ENCODE measurements around the gene SGCG. TPM values are rescaled to one million over a fixed set of nuclear protein-coding genes. Genes with fewer than 3 reads are reported as not detected.

The SGCG gene
- polyA plus RNA-seq, 2 of the 4 experiments (the other 2 are of a cell fraction): 0.09 TPM; not detected in 1

- ATAC-seq (no peak), FAIRE-seq (no peak), DNase-seq (ENCODE audit: low read depth in 1 of 2, low spot score in 1 of 2) (no peak)
- POLR2A ChIA-PET: no interaction called here
- CTCF ChIA-PET: interaction anchor here (0.6 to 1.4 kb wide), 3 partner anchors 10 to 32 kb away, joined by 3 read pairs; no protein-coding TSS in a partner anchor
- no peak for TF ChIP-seq TP53 (CRISPR knock-in tag; IDR thresholded peaks at IDR 0.05)
- no peak for TF ChIP-seq JUNB (IDR thresholded peaks at IDR 0.05)
- TF ChIP-seq ZFP36 (IDR thresholded peaks at IDR 0.05; ENCODE audit: borderline replicate concordance, partially characterized antibody): no peak
- no peak for TF ChIP-seq CBX2 (IDR thresholded peaks at IDR 0.05; ENCODE audit: borderline replicate concordance, low read depth)
- H3K4me1 ChIP-seq: no peaks in the 10 kb centered on the region
- no peak overlapping the region for H3K27ac ChIP-seq
- no peaks in the 10 kb centered on the region for H3K9me3 ChIP-seq
- H3K4me3 ChIP-seq: no peak overlapping the region
- no peak overlapping the region for H3K4me2 ChIP-seq
- 47% methylated on average over 9 of the region's 12 CpGs for WGBS (ENCODE audit: missing lambda C conversion rate)
Observed at GRCh38 chr13:23146811-23147625, 33.8 kb upstream of the SGCG start.

- no peak for ATAC-seq
- Histone ChIP-seq H3K4me3 (no peak overlapping the region), H3K4me2 (no peak overlapping the region), H3K27ac (no peak overlapping the region), H3K4me1 (no peaks in the 10 kb centered on the region), H3K9me3 (no peaks in the 10 kb centered on the region)
- POLR2A ChIA-PET: no interaction called here
- TF ChIP-seq HOXB5 (CRISPR knock-in tag; IDR thresholded peaks at IDR 0.05): no peak
- TF ChIP-seq MAFK (IDR thresholded peaks at IDR 0.05; ENCODE audit: partially characterized antibody): no peak
- no peak for TF ChIP-seq KDM1A (IDR thresholded peaks at IDR 0.05; ENCODE audit: low read depth)
- no peak for TF ChIP-seq EHMT2 (IDR thresholded peaks at IDR 0.05; ENCODE audit: low read depth)
- TF ChIP-seq NR3C1 (IDR thresholded peaks at IDR 0.05): no peak
- TF ChIP-seq MYC (IDR thresholded peaks at IDR 0.05; ENCODE audit: borderline replicate concordance, low read length): no peak
- TF ChIP-seq FOXS1 (CRISPR knock-in tag; IDR thresholded peaks at IDR 0.05): no peak
- TF ChIP-seq ZNF302 (CRISPR knock-in tag; IDR thresholded peaks at IDR 0.05): no peak
- no peak for TF ChIP-seq HOXB13 (CRISPR knock-in tag; IDR thresholded peaks at IDR 0.05; ENCODE audit: low read depth)
- TF ChIP-seq RAD21 (conservative IDR thresholded peaks at IDR 0.05 in 1 of 2, IDR thresholded peaks at IDR 0.05 in 1 of 2): no peak
- TF ChIP-seq SREBF2 (IDR thresholded peaks at IDR 0.05): no peak
- TF ChIP-seq ELK1 (IDR thresholded peaks at IDR 0.05; ENCODE audit: low read depth, low read length): no peak
- no peak for FAIRE-seq
- no peak for DNase-seq (ENCODE audit: low read depth in 1 of 2, low spot score in 1 of 2)
- CTCF ChIA-PET: interaction anchor here (1.4 kb wide), 1 partner anchor 11 kb away, joined by 3 read pairs; no protein-coding TSS in a partner anchor
- WGBS (ENCODE audit: missing lambda C conversion rate): 42% methylated on average over 6 of the region's 10 CpGs
Observed at GRCh38 chr13:23147827-23148226, 33.0 kb upstream of the SGCG start.

GRCh38 chr13:23157781-23158180 lies 23.0 kb upstream of the SGCG start:
- CTCF ChIA-PET: interaction anchor here (1.0 kb wide), 1 partner anchor 423 kb away, joined by 3 read pairs; no protein-coding TSS in a partner anchor
- no peak for ATAC-seq

More at GRCh38 chr13:23157781-23158180, 23.0 kb upstream of the SGCG start:
- Histone ChIP-seq H3K4me1 (no peaks in the 10 kb centered on the region), H3K4me3 (no peak overlapping the region), H3K4me2 (no peak overlapping the region), H3K27ac (no peak overlapping the region), H3K9me3 (no peaks in the 10 kb centered on the region)
- POLR2A ChIA-PET: no interaction called here
- WGBS (ENCODE audit: missing lambda C conversion rate): 41% methylated on average over 7 of the region's 7 CpGs
- TF ChIP-seq MAFK (IDR thresholded peaks at IDR 0.05; ENCODE audit: partially characterized antibody): no peak
- no peak for TF ChIP-seq CBX2 (IDR thresholded peaks at IDR 0.05; ENCODE audit: borderline replicate concordance, low read depth)
- TF ChIP-seq POLR2A (IDR thresholded peaks at IDR 0.05; ENCODE audit: low read length): no peak
- no peak for TF ChIP-seq CBX8 (IDR thresholded peaks at IDR 0.05)
- TF ChIP-seq HDAC2 (IDR thresholded peaks at IDR 0.05): no peak
- no peak for TF ChIP-seq ELK1 (IDR thresholded peaks at IDR 0.05; ENCODE audit: low read depth, low read length)
- no peak for TF ChIP-seq USF2 (IDR thresholded peaks at IDR 0.05)
- no peak for TF ChIP-seq NFE2L2 (conservative IDR thresholded peaks at IDR 0.05; ENCODE audit: low read length)
- TF ChIP-seq JUN (IDR thresholded peaks at IDR 0.05): no peak
- TF ChIP-seq FOSL2 (IDR thresholded peaks at IDR 0.05): no peak
- TF ChIP-seq FOSL2 (CRISPR knock-in tag; IDR thresholded peaks at IDR 0.05): no peak
- no peak for TF ChIP-seq BHLHE40 (IDR thresholded peaks at IDR 0.05; ENCODE audit: low read depth, low read length)
- no peak for TF ChIP-seq HMGXB4 (CRISPR knock-in tag; IDR thresholded peaks at IDR 0.05; ENCODE audit: borderline replicate concordance)
- TF ChIP-seq TFCP2L1 (CRISPR knock-in tag; IDR thresholded peaks at IDR 0.05): no peak
- no peak for TF ChIP-seq RNF2 (IDR thresholded peaks at IDR 0.05; ENCODE audit: borderline replicate concordance, low read depth)
- FAIRE-seq (no peak), DNase-seq (ENCODE audit: low read depth in 1 of 2, low spot score in 1 of 2) (no peak)

All from A549 (cell line).